Measurements from ENCODE around the gene KLF16.
"Not testable (repeated sequence)": the region's sequence is repeated elsewhere in the genome, so short reads cannot be mapped to it uniquely, and the experiment has no call there.

The KLF16 gene

DNA sequence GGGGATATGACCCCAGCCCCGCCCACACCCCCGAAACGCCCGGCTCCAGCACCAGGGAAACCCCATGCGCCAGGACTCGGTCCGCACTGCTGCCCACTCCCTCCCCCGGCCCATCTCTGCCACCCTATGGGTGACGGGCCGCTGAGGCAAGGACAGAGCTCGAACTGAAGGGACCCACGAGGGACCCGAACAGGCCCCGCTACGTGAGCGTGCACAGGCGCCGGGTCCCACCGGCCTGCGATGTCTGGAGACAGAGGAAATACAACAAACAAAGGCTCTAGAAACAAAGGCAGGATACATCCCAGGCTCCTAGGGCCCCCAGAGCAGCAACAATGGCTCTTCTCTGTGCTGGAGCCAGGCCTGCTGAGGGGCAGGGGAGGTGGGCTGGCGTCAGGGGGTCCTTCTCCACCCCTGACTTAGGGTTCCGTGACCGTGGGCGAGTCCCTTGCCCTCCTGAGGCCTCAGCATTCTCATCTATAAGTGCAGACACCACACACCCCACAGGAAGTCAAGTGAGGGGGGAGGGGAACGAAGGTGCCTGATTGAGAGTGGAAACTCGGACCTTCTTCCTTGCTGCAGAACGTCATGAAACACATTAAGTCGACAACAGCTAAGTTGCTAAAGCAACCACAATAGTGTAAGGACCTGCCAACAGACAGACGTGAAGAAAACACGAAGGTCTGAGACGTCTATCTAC lies 18.9 kb upstream of the KLF16 start:
- TF ChIP-seq POLR2AphosphoS5 (IDR thresholded peaks at IDR 0.05; ENCODE audit: borderline replicate concordance, low read depth, low read length) = no peak
- TF ChIP-seq FOXP2 (optimal IDR thresholded peaks at IDR 0.05; ENCODE audit: control extremely low read depth, extremely low read length, insufficient read depth) = no peak
- TF ChIP-seq EZH2 (IDR thresholded peaks at IDR 0.05) = no peak
- DNase-seq (ENCODE audit: low read depth, low spot score) = no peak
- Histone ChIP-seq H3K36me3 (ENCODE audit: insufficient read depth, low read length) (no peaks in the 10 kb centered on the region), H3K4me3 (no peak overlapping the region), H3K27ac (0 out of 2 replicates have a peak overlapping the region, but pooled peaks have one; percentile 7), H3K9ac (ENCODE audit: insufficient read length) (no peak overlapping the region), H3K9me3 (ENCODE audit: low read depth, low read length) (no peaks in the 10 kb centered on the region)

- H3K27ac ChIP-seq; H3K9ac ChIP-seq (ENCODE audit: insufficient read length); DNase-seq (ENCODE audit: low read depth, low spot score); H3K9me3 ChIP-seq (ENCODE audit: low read depth, low read length); H3K36me3 ChIP-seq (ENCODE audit: insufficient read depth, low read length); H3K4me3 ChIP-seq: not testable (repeated sequence)
Measured at GRCh38 chr19:1881393-1882088, 18.2 kb upstream of the KLF16 start.

- H3K36me3 ChIP-seq (ENCODE audit: insufficient read depth, low read length) = no peaks in the 10 kb centered on the region
- H3K9ac ChIP-seq (ENCODE audit: insufficient read length) = no peak overlapping the region
- no peak overlapping the region for H3K4me3 ChIP-seq
- H3K27ac ChIP-seq = no peak overlapping the region
- TF ChIP-seq EZH2 (IDR thresholded peaks at IDR 0.05) = no peak
- no peak for TF ChIP-seq FOXP2 (optimal IDR thresholded peaks at IDR 0.05; ENCODE audit: control extremely low read depth, extremely low read length, insufficient read depth)
- TF ChIP-seq POLR2AphosphoS5 (IDR thresholded peaks at IDR 0.05; ENCODE audit: borderline replicate concordance, low read depth, low read length) = no peak
- no peaks in the 10 kb centered on the region for H3K9me3 ChIP-seq (ENCODE audit: low read depth, low read length)
- DNase-seq (ENCODE audit: low read depth, low spot score) = no peak
Measured at GRCh38 chr19:1880611-1881392, 17.4 kb upstream of the KLF16 start.

DNA sequence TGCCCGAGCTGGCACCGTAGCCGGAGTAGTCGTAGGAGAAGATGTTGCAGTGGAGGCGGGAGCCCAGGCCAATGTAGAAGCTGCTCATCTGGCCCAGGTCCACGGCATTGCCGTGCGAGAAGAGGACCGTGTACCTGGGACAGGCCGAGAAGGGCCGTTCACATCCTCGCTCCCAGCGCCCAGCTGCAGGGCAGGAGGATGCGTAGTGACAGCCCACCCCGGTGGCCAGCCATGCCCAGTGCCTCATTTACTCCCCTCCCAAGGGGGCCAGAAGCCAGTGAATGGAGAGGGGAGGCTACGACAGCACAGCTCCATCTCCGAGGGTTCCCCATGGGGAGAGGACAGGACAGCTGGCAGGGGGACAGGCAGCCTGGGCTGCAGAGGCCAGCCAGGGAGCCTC lies 16.6 kb upstream of the KLF16 start:
- H3K9me3 ChIP-seq (ENCODE audit: low read depth, low read length); H3K9ac ChIP-seq (ENCODE audit: insufficient read length); DNase-seq (ENCODE audit: low read depth, low spot score); H3K27ac ChIP-seq; H3K4me3 ChIP-seq; H3K36me3 ChIP-seq (ENCODE audit: insufficient read depth, low read length): not testable (repeated sequence)

DNA sequence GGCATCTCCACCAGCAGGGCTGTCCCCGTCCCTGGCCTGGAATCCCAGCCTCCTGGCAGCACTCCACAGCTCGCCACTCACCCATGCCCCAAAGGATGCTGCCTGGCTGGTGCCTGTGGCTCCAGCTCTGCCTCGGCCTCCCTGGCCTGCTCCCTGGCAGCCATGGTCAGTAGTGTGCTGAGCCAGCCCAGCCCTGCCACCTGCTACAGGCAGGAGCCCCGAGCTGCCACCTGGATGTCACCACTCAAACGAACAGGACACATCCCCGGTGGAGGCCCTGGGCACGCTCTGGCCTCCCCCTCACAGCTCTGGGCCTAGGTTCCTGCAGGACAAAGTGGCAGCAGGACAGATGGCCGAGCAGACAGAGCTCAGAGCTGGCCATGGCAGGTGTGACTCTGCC lies 15.2 kb upstream of the KLF16 start:
- H3K4me3 ChIP-seq; DNase-seq (ENCODE audit: low read depth, low spot score); H3K9ac ChIP-seq (ENCODE audit: insufficient read length); H3K36me3 ChIP-seq (ENCODE audit: insufficient read depth, low read length); H3K27ac ChIP-seq; H3K9me3 ChIP-seq (ENCODE audit: low read depth, low read length): not testable (repeated sequence)

GRCh38 chr19:1877280-1877660 lies 13.9 kb upstream of the KLF16 start:
- H3K27ac ChIP-seq; DNase-seq (ENCODE audit: low read depth, low spot score); H3K9ac ChIP-seq (ENCODE audit: insufficient read length); H3K4me3 ChIP-seq; H3K9me3 ChIP-seq (ENCODE audit: low read depth, low read length); H3K36me3 ChIP-seq (ENCODE audit: insufficient read depth, low read length): not testable (repeated sequence)

GRCh38 chr19:1876496-1877279 lies 13.3 kb upstream of the KLF16 start:
- Histone ChIP-seq H3K9ac (ENCODE audit: insufficient read length) (peak overlapping the region; percentile 97), H3K4me3 (peak overlapping the region; percentile 98), H3K27ac (peak overlapping the region; percentile 87)
- not testable (repeated sequence) for DNase-seq (ENCODE audit: low read depth, low spot score); H3K9me3 ChIP-seq (ENCODE audit: low read depth, low read length); H3K36me3 ChIP-seq (ENCODE audit: insufficient read depth, low read length)

DNA sequence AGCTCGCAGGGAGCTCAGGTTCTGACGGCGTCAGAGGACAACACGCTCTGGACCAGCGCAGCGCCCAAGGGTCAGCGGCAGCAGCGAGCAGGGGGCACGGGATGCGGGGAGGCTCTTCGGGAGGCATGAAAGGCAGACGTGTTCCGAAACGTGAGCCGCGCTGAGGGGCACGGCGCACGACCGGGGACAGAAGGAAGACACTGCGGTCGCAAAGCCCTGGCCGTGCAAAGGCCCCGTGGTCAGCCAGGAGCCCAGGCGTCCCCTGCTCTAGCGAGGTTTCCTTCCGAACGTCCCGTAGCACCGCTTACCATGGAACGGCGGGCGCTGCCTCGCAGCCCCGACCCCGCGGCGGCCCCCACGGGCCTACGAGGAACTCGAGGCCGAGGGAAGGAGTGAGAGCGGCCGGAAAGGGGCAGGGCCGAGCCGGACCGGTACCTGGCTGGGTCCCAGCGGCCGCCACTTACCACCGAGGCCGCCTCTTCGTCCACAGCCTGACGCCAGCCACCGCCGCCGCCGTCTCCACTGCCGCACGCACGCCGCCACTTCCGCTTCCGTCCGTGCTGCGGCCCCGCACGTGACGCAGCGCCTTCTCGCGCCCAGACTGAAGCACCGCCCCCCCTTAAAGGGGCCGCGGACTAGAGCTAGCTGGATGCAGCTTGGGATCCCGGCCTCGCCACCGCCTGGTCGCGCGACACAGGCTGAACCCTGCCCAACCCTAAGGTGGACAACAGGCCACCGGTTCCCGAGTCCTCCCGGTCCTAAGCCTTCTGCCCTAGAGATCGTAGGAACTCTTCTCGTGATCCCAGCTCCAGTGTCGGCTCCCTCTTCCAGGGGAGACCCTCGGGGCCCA lies 12.5 kb upstream of the KLF16 start:
- no peak for DNase-seq (ENCODE audit: low read depth, low spot score)
- no peaks in the 10 kb centered on the region for H3K9me3 ChIP-seq (ENCODE audit: low read depth, low read length)
- TF ChIP-seq POLR2AphosphoS5 (IDR thresholded peaks at IDR 0.05; ENCODE audit: borderline replicate concordance, low read depth, low read length) (peak; percentile 90), FOXP2 (optimal IDR thresholded peaks at IDR 0.05; ENCODE audit: control extremely low read depth, extremely low read length, insufficient read depth) (no peak)
- H3K4me3 ChIP-seq = peak overlapping the region; percentile 98
- H3K36me3 ChIP-seq (ENCODE audit: insufficient read depth, low read length) = peaks cover 4% of the 10 kb centered on the region; the same call in 1 of the 2 replicates
- H3K9ac ChIP-seq (ENCODE audit: insufficient read length) = peak overlapping the region; percentile 97
- H3K27ac ChIP-seq = peak overlapping the region; percentile 87

DNA sequence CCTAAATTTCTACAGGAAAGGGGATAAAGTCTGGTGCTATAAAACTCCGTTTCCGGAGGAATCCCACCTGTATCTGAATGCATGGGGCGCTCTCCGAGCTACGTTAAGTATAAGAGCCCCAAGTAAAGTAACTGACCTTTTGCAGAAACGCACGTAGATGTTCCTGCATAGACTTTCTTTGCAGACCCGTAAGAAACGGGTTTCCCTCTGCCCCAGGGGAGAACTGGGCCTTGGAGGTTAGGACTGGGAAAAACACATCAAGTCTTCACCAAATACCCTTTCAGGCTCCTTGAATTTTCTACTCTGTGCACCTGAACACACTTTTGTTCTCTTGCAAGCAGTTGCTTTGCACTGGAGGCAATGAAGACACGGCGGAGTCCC lies 11.9 kb upstream of the KLF16 start:
- peak overlapping the region; percentile 98 for H3K4me3 ChIP-seq
- not testable (repeated sequence) for H3K9me3 ChIP-seq (ENCODE audit: low read depth, low read length); DNase-seq (ENCODE audit: low read depth, low spot score); H3K36me3 ChIP-seq (ENCODE audit: insufficient read depth, low read length)
- peak overlapping the region; percentile 97 for H3K9ac ChIP-seq (ENCODE audit: insufficient read length)
- H3K27ac ChIP-seq = peak overlapping the region; percentile 54

Data from SK-N-MC (cell line).